CD4-positive, alpha-beta T cell (primary cell): ENCODE data around the gene TSPAN1. TPM values are rescaled to one million over a fixed set of nuclear protein-coding genes. Genes with fewer than 3 reads are reported as not detected.

ENCODE experiments used
- ATAC-seq: fragments of 200-7000 bp; cut with Tn5 transposase; one replicate; pipeline ENCODE4 v1.10.0; 2022; ENCODE audit warnings: mild to moderate bottlenecking; ENCODE audit not compliant: poor library complexity
- CTCF ChIA-PET: fragments of 350-600 bp; sonication (Branson Sonifier 250); formaldehyde crosslinking; loops from one replicate; lab custom pipeline; 2021; ENCODE audit warnings: antibody characterized with exemption, inconsistent platforms; lab: Charles Lee
- POLR2A ChIA-PET: fragments of 350-600 bp; sonication (Branson Sonifier 250); formaldehyde crosslinking; loops from one replicate; lab custom pipeline; 2021; ENCODE audit warnings: antibody characterized with exemption, inconsistent platforms; lab: Charles Lee
- DNase-seq, 14 experiments: peaks; one replicate each; pipeline ENCODE4 v3.0.0-alpha.2; 2013 to 2020; ENCODE audit warnings: mixed read lengths in 2 of 14
- H3K27ac ChIP-seq, 2 donors: one replicate each; pipeline versions ENCODE4 v1.5.1 to v1.7.0; 2013; ENCODE audit warnings: low read length in 2 of 2, low read depth in 1 of 2, mild to moderate bottlenecking in 1 of 2
- H3K27me3 ChIP-seq, 2 experiments: 1 replicate in 1 of 2; 2 replicates in 1 of 2; pipeline versions ENCODE4 v1.6.1 to v1.7.0; 2013; ENCODE audit warnings: low read length in 2 of 2, control low read depth in 1 of 2, mild to moderate bottlenecking in 1 of 2, moderate library complexity in 1 of 2; ENCODE audit not compliant: insufficient read depth in 2 of 2, control insufficient read depth in 1 of 2
- H3K36me3 ChIP-seq: one replicate; pipeline ENCODE4 v1.6.1; 2013; ENCODE audit warnings: low read length, control low read depth; ENCODE audit not compliant: insufficient read depth
- H3K4me1 ChIP-seq: one replicate; pipeline ENCODE4 v1.6.1; 2013; ENCODE audit warnings: low read length, control low read depth; ENCODE audit not compliant: insufficient read depth
- H3K4me3 ChIP-seq: one replicate; pipeline ENCODE4 v1.5.1; 2013; ENCODE audit warnings: mild to moderate bottlenecking, low read length, moderate library complexity
- H3K9me3 ChIP-seq, 2 experiments: 1 replicate in 1 of 2; 2 replicates in 1 of 2; pipeline versions ENCODE4 v1.6.1 to v1.7.0; 2013; ENCODE audit warnings: low read length in 2 of 2, mild to moderate bottlenecking in 2 of 2, control low read depth in 1 of 2, moderate library complexity in 1 of 2; ENCODE audit not compliant: control insufficient read depth in 1 of 2, insufficient read depth in 1 of 2
- H3K27ac Mint-ChIP-seq: one replicate; pipeline ENCODE4 v1.8.0; 2020; ENCODE audit warnings: mixed read lengths
- H3K27me3 Mint-ChIP-seq: one replicate; pipeline ENCODE4 v1.8.0; 2021; ENCODE audit warnings: mixed read lengths
- H3K36me3 Mint-ChIP-seq: one replicate; pipeline ENCODE4 v1.8.0; 2021; ENCODE audit warnings: low read depth, mixed read lengths
- H3K4me1 Mint-ChIP-seq: one replicate; pipeline ENCODE4 v1.8.0; 2021; ENCODE audit warnings: low read depth, mixed read lengths
- H3K4me3 Mint-ChIP-seq: one replicate; pipeline ENCODE4 v1.8.0; 2020; ENCODE audit warnings: mild to moderate bottlenecking, mixed read lengths
- H3K9me3 Mint-ChIP-seq: one replicate; pipeline ENCODE4 v1.8.0; 2020; ENCODE audit warnings: mixed read lengths
- CTCF ChIP-seq: fragments of 200-600 bp; IDR thresholded peaks from one replicate; pipeline ENCODE4 v1.8.0; 2022; ENCODE audit warnings: antibody characterized with exemption, mild to moderate bottlenecking
- intact Hi-C, 2 experiments: fragments of 100-400 bp; cut with DNase I in 1 of 2; cut with micrococcal nuclease in 1 of 2; formaldehyde crosslinking; loops; one replicate each; pipeline versions ENCODE4 v1.15.1 to v1.9.0; 2023 to 2025; cut with DNase I, micrococcal nuclease
- total RNA-seq, 174 experiments: library from RNA in 2 of 174; stranded (reverse) in 2 of 174; gene quantifications; one replicate each; pipeline ENCODE4 v1.2.3 and lab custom pipeline; 2021 to 2026

TSPAN1 gene
- total RNA-seq, 2 experiments from 2014 or later, result not detected

GRCh38 chr1:46158312-46159281 lies 16.3 kb upstream of the TSPAN1 start:
- no peaks in the 10 kb centered on the region for H3K4me1 ChIP-seq
- ChIA-PET POLR2A (interaction anchor here (1.1 kb wide), 1 partner anchor 9 kb away, joined by 4 read pairs; no protein-coding TSS in a partner anchor), CTCF (no interaction called here)
- H3K27ac Mint-ChIP-seq, result no peak overlapping the region
- no peak overlapping the region for H3K4me3 Mint-ChIP-seq
- DNase-seq (no peak), ATAC-seq (no peak)
- no peak overlapping the region for H3K27ac ChIP-seq
- H3K27me3 Mint-ChIP-seq, result no peaks in the 10 kb centered on the region
- no peaks in the 10 kb centered on the region for H3K9me3 ChIP-seq
- H3K27me3 ChIP-seq, result peaks cover 0 to 7% of the 10 kb centered on the region in 2 experiments
- H3K4me1 Mint-ChIP-seq, result no peaks in the 10 kb centered on the region
- intact Hi-C loops, result no loop called here
- H3K36me3 ChIP-seq, result no peaks in the 10 kb centered on the region
- no peak for TF ChIP-seq CTCF
- no peak overlapping the region for H3K4me3 ChIP-seq
- H3K36me3 Mint-ChIP-seq, result no peaks in the 10 kb centered on the region
- H3K9me3 Mint-ChIP-seq, result no peaks in the 10 kb centered on the region

GRCh38 chr1:46159516-46159915 lies 15.4 kb upstream of the TSPAN1 start:
- no peaks in the 10 kb centered on the region for H3K9me3 Mint-ChIP-seq
- no peak for TF ChIP-seq CTCF
- intact Hi-C loops, result no loop called here
- no peak overlapping the region for H3K4me3 Mint-ChIP-seq
- ATAC-seq (no peak), DNase-seq (no peak)
- Histone ChIP-seq H3K4me1 (no peaks in the 10 kb centered on the region), H3K9me3 (no peaks in the 10 kb centered on the region), H3K27me3 (peaks cover 0 to 7% of the 10 kb centered on the region in 2 experiments), H3K4me3 (no peak overlapping the region), H3K27ac (no peak overlapping the region), H3K36me3 (no peaks in the 10 kb centered on the region)
- ChIA-PET CTCF (no interaction called here), POLR2A (no interaction called here)
- no peaks in the 10 kb centered on the region for H3K4me1 Mint-ChIP-seq
- H3K27me3 Mint-ChIP-seq, result no peaks in the 10 kb centered on the region
- no peaks in the 10 kb centered on the region for H3K36me3 Mint-ChIP-seq
- H3K27ac Mint-ChIP-seq, result no peak overlapping the region

DNA sequence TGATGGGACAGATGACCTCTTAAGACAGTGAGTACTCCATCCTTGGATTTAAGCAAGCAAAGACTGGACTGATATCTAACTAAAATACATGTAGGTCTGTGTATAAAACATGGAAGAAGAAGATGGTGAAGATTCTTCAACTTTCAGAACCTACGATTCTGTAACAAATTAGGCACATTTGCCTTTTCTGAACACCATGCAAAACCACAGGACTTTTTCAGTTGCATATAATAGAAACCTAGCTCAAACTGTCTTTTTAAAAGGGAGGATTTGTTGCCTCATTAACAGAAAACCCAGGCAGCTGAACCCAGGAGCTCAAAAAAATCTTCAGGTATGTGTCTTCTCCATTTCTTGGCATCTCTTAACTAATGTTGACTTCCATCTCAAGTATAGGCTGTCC lies 14.7 kb upstream of the TSPAN1 start:
- intact Hi-C loops, result no loop called here
- no peaks in the 10 kb centered on the region for H3K27me3 Mint-ChIP-seq
- H3K27ac Mint-ChIP-seq, result no peak overlapping the region
- Histone ChIP-seq H3K27me3 (peaks cover 0 to 7% of the 10 kb centered on the region in 2 experiments), H3K27ac (no peak overlapping the region), H3K9me3 (no peaks in the 10 kb centered on the region), H3K4me1 (no peaks in the 10 kb centered on the region), H3K4me3 (no peak overlapping the region), H3K36me3 (no peaks in the 10 kb centered on the region)
- no peak for TF ChIP-seq CTCF
- H3K4me3 Mint-ChIP-seq, result no peak overlapping the region
- ChIA-PET POLR2A (no interaction called here), CTCF (no interaction called here)
- H3K36me3 Mint-ChIP-seq, result no peaks in the 10 kb centered on the region
- ATAC-seq (no peak), DNase-seq (no peak)
- H3K4me1 Mint-ChIP-seq, result no peaks in the 10 kb centered on the region
- no peaks in the 10 kb centered on the region for H3K9me3 Mint-ChIP-seq
